A549 (cell line): Measurements from ENCODE around the gene SEC24A. TPM values are rescaled to one million over a fixed set of nuclear protein-coding genes. Genes with fewer than 3 reads are reported as not detected.

Source experiments
- ATAC-seq, 2 experiments: fragments of 200-7000 bp in 1 of 2; fragments of >200 bp in 1 of 2; cut with Nextera tagmentation in 1 of 2; cut with Tn5 transposase in 1 of 2; 3 replicates each; pipeline versions ENCODE4 v1.8.0 to v1.9.1; 2018 to 2020; ENCODE audit warnings: mild to moderate bottlenecking in 1 of 2, moderate library complexity in 1 of 2
- CTCF ChIA-PET: fragments of 300-600 bp; sonication (Branson Sonifier 250); formaldehyde crosslinking; extraction: SDS; loops from one replicate; lab custom pipeline; 2021; ENCODE audit warnings: antibody characterized with exemption, inconsistent platforms; lab: Yijun Ruan, JAX
- POLR2A ChIA-PET: fragments of 350-600 bp; formaldehyde crosslinking; extraction: SDS; loops from one replicate; lab custom pipeline; 2021; ENCODE audit warnings: antibody characterized with exemption, inconsistent platforms; lab: Yijun Ruan, JAX
- DNase-seq, 2 experiments: peaks; one replicate each; pipeline versions ENCODE4 v3.0.0 to v3.0.0-alpha.2; 2011 to 2016; ENCODE audit warnings: low read depth in 1 of 2, low spot score in 1 of 2
- FAIRE-seq: peaks from 2 replicates; lab custom pipeline; 2011; peaks lifted over from hg19 to GRCh38; lab: Jason Lieb, UNC
- H3K27ac ChIP-seq, 2 experiments: fragments of >200 bp; sonication (Bioruptor Twin); formaldehyde crosslinking; 3 replicates each; pipeline ENCODE4 v1.5.1; 2016 to 2017
- H3K4me1 ChIP-seq: fragments of >200 bp; sonication (Bioruptor Twin); formaldehyde crosslinking; 3 replicates; pipeline ENCODE4 v1.6.1; 2016
- H3K4me2 ChIP-seq: fragments of >200 bp; sonication (Bioruptor Twin); formaldehyde crosslinking; 3 replicates; pipeline ENCODE4 v1.6.1; 2016
- H3K4me3 ChIP-seq: fragments of >200 bp; sonication (Bioruptor Twin); formaldehyde crosslinking; 3 replicates; pipeline ENCODE4 v1.5.1; 2016
- H3K9me3 ChIP-seq: fragments of >200 bp; sonication (Bioruptor Twin); formaldehyde crosslinking; 3 replicates; pipeline ENCODE4 v1.6.1; 2016
- ATOH8 ChIP-seq: fragments of 250-450 bp; sonication (Bioruptor Pico); IDR thresholded peaks from 2 replicates; pipeline ENCODE4 v1.5.0; 2020; ENCODE audit warnings: low read depth, mild to moderate bottlenecking, moderate library complexity
- CEBPB ChIP-seq, 2 experiments: fragments of >200 bp in 1 of 2; sonication (Bioruptor Twin) in 1 of 2; formaldehyde crosslinking in 1 of 2; IDR thresholded peaks; 2 replicates each; pipeline ENCODE4 v1.6.1; 2012 to 2016
- CHD2 ChIP-seq: fragments of 150-350 bp; IDR thresholded peaks from 2 replicates; pipeline ENCODE4 v1.6.1; 2014; ENCODE audit warnings: low read length; ENCODE audit not compliant: partially characterized antibody
- EHF ChIP-seq: fragments of 250-450 bp; sonication (Bioruptor Pico); IDR thresholded peaks from 2 replicates; pipeline ENCODE4 v1.5.0; 2020; ENCODE audit warnings: mild to moderate bottlenecking
- ELK1 ChIP-seq: fragments of 150-350 bp; IDR thresholded peaks from 2 replicates; pipeline ENCODE4 v1.6.1; 2014; ENCODE audit warnings: low read depth, mild to moderate bottlenecking, low read length
- FOSB ChIP-seq: fragments of 250-450 bp; sonication (Bioruptor Pico); IDR thresholded peaks from 2 replicates; pipeline ENCODE4 v1.5.0; 2020; ENCODE audit warnings: mild to moderate bottlenecking, moderate library complexity
- HMGXB4 ChIP-seq: fragments of 250-450 bp; sonication (Bioruptor Pico); IDR thresholded peaks from 2 replicates; pipeline ENCODE4 v1.5.0; 2021; ENCODE audit warnings: mild to moderate bottlenecking, moderate library complexity, borderline replicate concordance
- HOXA7 ChIP-seq: fragments of 250-450 bp; sonication (Bioruptor Pico); IDR thresholded peaks from 2 replicates; pipeline ENCODE4 v1.5.0; 2020; ENCODE audit warnings: mild to moderate bottlenecking, moderate library complexity
- HOXB13 ChIP-seq: fragments of 250-450 bp; sonication (Bioruptor Pico); IDR thresholded peaks from 2 replicates; pipeline ENCODE4 v1.5.0; 2020; ENCODE audit warnings: low read depth, mild to moderate bottlenecking, moderate library complexity
- HOXB5 ChIP-seq: fragments of 250-450 bp; sonication (Bioruptor Pico); IDR thresholded peaks from 2 replicates; pipeline ENCODE4 v1.5.0; 2020; ENCODE audit warnings: mild to moderate bottlenecking, moderate library complexity
- JUNB ChIP-seq: fragments of >200 bp; sonication (Bioruptor Twin); formaldehyde crosslinking; IDR thresholded peaks from 2 replicates; pipeline ENCODE4 v1.6.1; 2016
- KDM1A ChIP-seq: fragments of 200-600 bp; sonication (generic); IDR thresholded peaks from 2 replicates; pipeline ENCODE4 v1.6.1; 2016; ENCODE audit warnings: low read depth, mild to moderate bottlenecking
- MAFK ChIP-seq: fragments of 450-650 bp; IDR thresholded peaks from 2 replicates; pipeline ENCODE4 v1.6.1; 2014; ENCODE audit not compliant: partially characterized antibody
- MAZ ChIP-seq: fragments of 150-350 bp; IDR thresholded peaks from 2 replicates; pipeline ENCODE4 v1.6.1; 2014; ENCODE audit warnings: antibody characterized with exemption, low read depth, low read length, borderline replicate concordance
- NFE2L2 ChIP-seq: fragments of 150-350 bp; conservative IDR thresholded peaks from 2 replicates; pipeline ENCODE4 v1.6.1; 2014; ENCODE audit warnings: low read length
- PBX3 ChIP-seq: IDR thresholded peaks from 2 replicates; pipeline ENCODE4 v1.6.1; 2012
- PHF8 ChIP-seq: fragments of 200-600 bp; sonication (generic); IDR thresholded peaks from 2 replicates; pipeline ENCODE4 v1.6.1; 2016; ENCODE audit warnings: low read depth, mild to moderate bottlenecking, antibody characterized with exemption, moderate library complexity, borderline replicate concordance
- RAD21 ChIP-seq, 2 experiments: fragments of >200 bp in 1 of 2; sonication (Bioruptor Twin) in 1 of 2; formaldehyde crosslinking in 1 of 2; IDR thresholded peaks in 1 of 2; conservative IDR thresholded peaks in 1 of 2; 2 replicates in 1 of 2; 3 replicates in 1 of 2; pipeline ENCODE4 v1.6.1; 2012 to 2018; ENCODE audit warnings: inconsistent platforms in 1 of 2
- REST ChIP-seq: fragments of 200-600 bp; sonication (generic); IDR thresholded peaks from 2 replicates; pipeline ENCODE4 v1.6.1; 2016; ENCODE audit warnings: antibody characterized with exemption, mild to moderate bottlenecking, moderate library complexity
- TP53 ChIP-seq: fragments of 250-450 bp; sonication (Bioruptor Pico); IDR thresholded peaks from 2 replicates; pipeline ENCODE4 v1.5.0; 2021; ENCODE audit warnings: mild to moderate bottlenecking, moderate library complexity
- USF2 ChIP-seq: fragments of 450-650 bp; IDR thresholded peaks from 2 replicates; pipeline ENCODE4 v1.6.1; 2014; ENCODE audit warnings: antibody characterized with exemption
- ZNF302 ChIP-seq: fragments of 250-450 bp; sonication (Bioruptor Pico); IDR thresholded peaks from 2 replicates; pipeline ENCODE4 v1.9.0; 2021; ENCODE audit warnings: inconsistent platforms, mild to moderate bottlenecking, moderate library complexity
- WGBS: methylation state at CpG from one replicate; pipeline ENCODE4 v1.1.6; 2017; ENCODE audit errors: missing lambda C conversion rate; 5-methylcytosine and 5-hydroxymethylcytosine counted together
- polyA plus RNA-seq, 4 experiments: library from polyadenylated mRNA; depleted of rRNA in 3 of 4; stranded (reverse); fragments of >200 nt; fragmentation: RNase III in 1 of 4; extraction: RNeasy Plus Mini Kit Qiagen cat#74134 plus additional on column Dnase treatment in 1 of 4; gene quantifications; 2 replicates in 3 of 4; 3 replicates in 1 of 4; pipeline ENCODE4 v1.2.3, GENCODE V29; 2011 to 2017

SEC24A gene
- polyA plus RNA-seq, 2 of the 4 experiments (the other 2 are of a cell fraction), result 11.6 to 23.6 TPM

- CTCF ChIA-PET, result interaction anchor here (1.2 to 2.1 kb wide), 5 partner anchors 12 to 80 kb away, joined by 3 to 8 read pairs (median 4); no protein-coding TSS in a partner anchor
- H3K9me3 ChIP-seq, result no peaks in the 10 kb centered on the region
- POLR2A ChIA-PET, result no interaction called here
- no peak overlapping the region for H3K27ac ChIP-seq
- FAIRE-seq (no peak), ATAC-seq (no peak), DNase-seq (no peak)
- no peak overlapping the region for H3K4me2 ChIP-seq
- H3K4me3 ChIP-seq, result no peak overlapping the region
- H3K4me1 ChIP-seq, result peaks cover 17% of the 10 kb centered on the region; the same call in 2 of the 3 replicates
- TF ChIP-seq KDM1A (no peak), CEBPB (IDR thresholded peaks at IDR 0.05) (0 out of 4 replicates have a peak, but pooled peaks of 1 of the 2 experiments have one; percentile 18)
- 82% methylated on average over 5 of the region's 5 CpGs for WGBS
These were observed 41.9 kb upstream of the SEC24A start for GRCh38 chr5:134606726-134607125.

- CTCF ChIA-PET, result interaction anchor here (0.7 to 1.5 kb wide), 4 partner anchors 12 to 227 kb away, joined by 3 to 6 read pairs (median 4); no protein-coding TSS in a partner anchor
- WGBS, result 84% methylated on average over 3 of the region's 3 CpGs
- POLR2A ChIA-PET, result no interaction called here
- no peaks in the 10 kb centered on the region for H3K9me3 ChIP-seq
- H3K4me1 ChIP-seq, result peaks cover 14% of the 10 kb centered on the region; the same call in 2 of the 3 replicates
- no peak overlapping the region for H3K4me2 ChIP-seq
- no peak overlapping the region for H3K27ac ChIP-seq
- no peak overlapping the region for H3K4me3 ChIP-seq
- DNase-seq (no peak), ATAC-seq (no peak), FAIRE-seq (no peak)
- no peak for TF ChIP-seq MAZ
- no peak for TF ChIP-seq JUNB
- no peak for TF ChIP-seq FOSB (CRISPR knock-in tag)
- no peak for TF ChIP-seq REST
- TF ChIP-seq NFE2L2, result no peak
- TF ChIP-seq PHF8, result no peak
- TF ChIP-seq TP53 (CRISPR knock-in tag), result no peak
- no peak for TF ChIP-seq HMGXB4 (CRISPR knock-in tag)
- no peak for TF ChIP-seq ELK1
- TF ChIP-seq PBX3, result no peak
- no peak for TF ChIP-seq EHF (CRISPR knock-in tag)
- no peak for TF ChIP-seq HOXB5 (CRISPR knock-in tag)
- TF ChIP-seq CHD2, result no peak
- TF ChIP-seq HOXA7, result no peak
- no peak for TF ChIP-seq MAFK
- no peak for TF ChIP-seq USF2
- no peak for TF ChIP-seq ZNF302
- TF ChIP-seq RAD21 (conservative IDR thresholded peaks at IDR 0.05 in 1 of 2, IDR thresholded peaks at IDR 0.05 in 1 of 2), result no peak
- TF ChIP-seq HOXB13 (CRISPR knock-in tag), result no peak
- no peak for TF ChIP-seq ATOH8 (CRISPR knock-in tag)
These were observed 40.0 kb upstream of the SEC24A start for GRCh38 chr5:134608555-134608954.
